Retina (tissue), 1 donor: ENCODE results near the gene SLC51A.
"Not testable (repeated sequence)": the region's sequence is repeated elsewhere in the genome, so short reads cannot be mapped to it uniquely, and the experiment has no call there.

Source experiments
- DNase-seq: peaks from one replicate; pipeline ENCODE4 v3.0.0-alpha.2; 2016

The SLC51A gene

GRCh38 chr3:196193736-196194541 is 22.4 kb upstream of the SLC51A start:
- DNase-seq = no peak

- no peak for DNase-seq
Measured at GRCh38 chr3:196194542-196194915, 21.8 kb upstream of the SLC51A start.

GRCh38 chr3:196195664-196196265 is 20.6 kb upstream of the SLC51A start:
- no peak for DNase-seq

GRCh38 chr3:196197524-196197923 is 18.8 kb upstream of the SLC51A start:
- no peak for DNase-seq

DNA sequence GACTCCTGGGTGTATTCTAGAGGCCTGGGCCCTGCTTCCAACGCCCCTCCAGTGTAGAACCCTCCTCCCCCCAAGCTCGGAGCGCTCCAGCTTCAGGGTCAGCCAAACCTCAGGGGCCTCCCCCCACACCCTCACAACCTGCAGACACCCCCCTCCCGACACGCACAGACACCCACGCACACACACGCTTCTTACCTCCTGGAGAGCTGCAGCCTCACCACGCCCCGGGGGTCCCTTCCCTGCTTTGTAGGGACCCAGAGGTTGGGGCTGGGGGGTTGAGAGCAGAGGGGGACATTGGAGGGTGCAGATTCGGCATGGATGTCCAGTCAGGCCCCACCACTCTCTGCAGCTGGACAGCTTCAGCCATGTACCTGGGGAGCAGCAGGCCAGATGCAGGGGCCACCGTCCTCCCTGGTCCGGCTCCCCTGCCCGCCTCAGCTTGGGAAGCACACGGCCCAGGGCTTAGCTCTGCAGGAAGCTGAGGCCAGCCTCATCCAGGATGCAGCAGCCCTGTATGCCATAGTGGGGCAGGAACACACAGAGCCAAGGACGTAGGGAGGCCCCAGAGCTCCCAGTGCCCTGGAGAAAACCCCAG is 18.2 kb upstream of the SLC51A start:
- DNase-seq = no peak

DNA sequence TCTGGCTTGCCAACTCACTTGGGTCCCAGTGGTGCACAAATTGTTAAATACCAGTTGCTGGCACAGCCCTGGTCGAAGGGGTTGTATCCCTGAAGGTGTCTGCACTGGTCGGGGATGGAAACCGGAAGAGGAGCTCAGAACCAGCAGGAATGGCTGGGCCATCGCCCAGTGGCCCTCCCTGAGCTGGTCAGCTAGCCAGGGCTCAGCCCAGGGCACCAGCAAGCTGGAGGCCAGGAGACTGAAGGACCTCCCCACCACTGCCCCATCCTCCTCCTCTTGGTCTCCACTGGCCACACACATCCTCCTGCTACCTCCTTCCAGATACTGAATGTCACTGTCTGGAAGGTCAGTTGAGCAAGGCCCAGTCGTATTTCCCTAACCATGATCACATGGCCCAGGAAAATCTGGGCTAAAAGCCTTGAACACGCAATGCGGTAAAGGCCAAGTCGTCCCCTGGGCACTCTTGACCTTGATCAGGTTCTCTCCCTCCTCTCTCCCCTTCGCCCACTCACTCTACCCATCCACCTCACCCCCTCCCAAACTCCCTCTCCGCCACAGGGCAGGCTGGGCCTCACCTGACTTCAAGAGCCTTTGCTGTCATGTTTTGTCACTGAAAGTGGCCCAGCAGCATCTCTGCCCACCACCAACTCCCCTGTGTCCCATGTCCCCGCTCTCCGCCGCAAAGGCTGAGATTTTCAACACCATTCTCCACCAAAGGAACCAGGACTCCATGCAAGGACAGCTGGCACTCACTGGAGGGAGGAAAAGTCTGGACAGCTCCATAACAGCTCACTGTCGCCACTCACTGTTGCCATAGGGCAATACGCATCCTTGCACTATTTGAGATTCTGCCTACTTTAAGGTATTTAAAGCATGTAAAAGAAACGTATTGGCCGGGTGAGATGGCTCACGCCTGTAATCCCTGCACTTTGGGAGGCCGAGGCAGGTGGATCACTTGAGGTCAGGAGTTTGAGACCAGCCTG is 17.3 kb upstream of the SLC51A start:
- DNase-seq = peak; percentile 40

GRCh38 chr3:196202516-196202970 is 13.8 kb upstream of the SLC51A start:
- DNase-seq = peak; percentile 48

DNA sequence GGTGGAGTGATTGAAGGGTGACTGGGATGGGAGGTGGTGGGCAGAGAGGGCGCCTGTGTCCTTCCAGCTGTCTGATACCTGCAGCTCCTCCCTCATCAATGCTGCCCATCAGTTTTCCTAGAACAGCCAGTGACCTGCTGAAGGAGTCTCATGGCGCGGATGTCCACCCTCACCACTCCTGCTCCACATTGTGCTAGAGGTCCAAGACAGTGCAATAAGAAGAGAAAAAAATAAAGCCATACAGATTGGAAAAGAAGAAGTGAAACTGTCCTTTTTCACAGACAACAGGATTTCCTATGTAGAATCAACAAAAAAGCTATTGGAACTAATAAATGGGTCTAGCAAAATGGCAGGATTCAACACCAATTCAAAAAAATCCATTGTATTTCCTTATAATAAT is 12.5 kb upstream of the SLC51A start:
- DNase-seq = no peak

DNA sequence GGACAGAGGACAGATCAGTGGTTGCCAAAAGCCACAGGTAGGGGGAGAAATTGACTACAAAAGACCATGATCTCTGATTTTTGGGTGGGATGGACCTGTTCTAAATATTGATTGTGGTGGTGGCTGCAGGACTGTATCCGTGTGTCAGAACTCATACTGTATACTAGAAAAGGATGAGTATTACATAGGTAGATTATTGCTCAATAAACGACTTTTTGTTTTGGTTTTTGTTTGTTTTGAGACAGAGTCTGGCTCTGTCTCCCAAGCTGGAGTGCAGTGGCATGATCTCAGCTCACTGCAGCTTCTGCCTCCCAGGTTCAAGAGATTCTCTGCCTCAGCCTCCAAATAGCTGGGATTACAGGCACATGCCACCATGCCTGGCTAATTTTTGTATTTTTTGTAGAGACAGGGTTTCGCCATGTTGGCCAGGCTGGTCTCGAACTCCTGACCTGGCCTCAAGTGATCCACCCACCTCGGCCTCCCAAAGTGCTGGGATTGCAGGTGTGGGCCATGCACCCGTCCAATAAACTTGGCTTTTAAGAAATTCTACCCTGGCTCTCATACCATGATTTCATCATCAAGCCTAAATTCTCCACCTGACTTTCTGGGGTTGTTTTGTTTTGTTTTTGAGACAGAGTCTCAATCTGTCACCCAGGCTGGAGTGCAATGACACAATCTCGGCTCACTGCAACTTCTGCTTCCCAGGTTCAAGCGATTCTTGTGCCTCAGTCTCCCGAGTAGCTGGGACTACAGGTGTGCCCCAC is 10.7 kb upstream of the SLC51A start:
- DNase-seq = not testable (repeated sequence)

DNA sequence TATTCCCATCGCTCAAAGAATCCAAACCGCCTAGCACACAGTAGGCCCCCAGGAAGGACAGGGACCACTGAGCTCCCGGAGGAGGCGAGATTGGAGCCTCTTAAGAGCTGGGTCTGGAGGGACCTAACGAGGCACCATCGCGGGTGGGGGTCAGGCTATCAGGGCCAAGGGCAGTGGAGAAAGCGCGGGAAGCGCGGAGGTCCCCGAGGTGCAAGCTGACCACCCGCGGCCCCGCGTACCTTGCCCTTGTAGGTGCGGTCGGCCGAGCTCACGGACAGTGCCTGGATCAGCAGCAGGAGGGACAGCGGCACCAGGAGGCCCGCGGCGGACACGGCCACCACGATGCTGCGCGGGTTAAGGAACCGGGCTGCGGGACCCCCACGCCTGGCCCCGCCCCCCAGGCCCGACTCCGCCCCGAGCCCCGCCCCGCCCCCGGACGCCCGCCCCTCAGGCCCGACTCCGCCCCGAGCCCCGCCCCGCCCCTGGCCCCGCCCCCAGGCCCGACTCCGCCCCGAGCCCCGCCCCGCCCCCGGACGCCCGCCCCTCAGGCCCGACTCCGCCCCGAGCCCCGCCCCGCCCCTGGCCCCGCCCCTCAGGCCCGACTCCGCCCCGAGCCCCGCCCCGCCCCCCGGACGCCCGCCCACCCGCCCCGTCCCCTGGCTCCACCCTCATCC is 9.0 kb upstream of the SLC51A start:
- peak; percentile 54 for DNase-seq

GRCh38 chr3:196207833-196208607 is 8.3 kb upstream of the SLC51A start:
- DNase-seq = peak; percentile 46

DNA sequence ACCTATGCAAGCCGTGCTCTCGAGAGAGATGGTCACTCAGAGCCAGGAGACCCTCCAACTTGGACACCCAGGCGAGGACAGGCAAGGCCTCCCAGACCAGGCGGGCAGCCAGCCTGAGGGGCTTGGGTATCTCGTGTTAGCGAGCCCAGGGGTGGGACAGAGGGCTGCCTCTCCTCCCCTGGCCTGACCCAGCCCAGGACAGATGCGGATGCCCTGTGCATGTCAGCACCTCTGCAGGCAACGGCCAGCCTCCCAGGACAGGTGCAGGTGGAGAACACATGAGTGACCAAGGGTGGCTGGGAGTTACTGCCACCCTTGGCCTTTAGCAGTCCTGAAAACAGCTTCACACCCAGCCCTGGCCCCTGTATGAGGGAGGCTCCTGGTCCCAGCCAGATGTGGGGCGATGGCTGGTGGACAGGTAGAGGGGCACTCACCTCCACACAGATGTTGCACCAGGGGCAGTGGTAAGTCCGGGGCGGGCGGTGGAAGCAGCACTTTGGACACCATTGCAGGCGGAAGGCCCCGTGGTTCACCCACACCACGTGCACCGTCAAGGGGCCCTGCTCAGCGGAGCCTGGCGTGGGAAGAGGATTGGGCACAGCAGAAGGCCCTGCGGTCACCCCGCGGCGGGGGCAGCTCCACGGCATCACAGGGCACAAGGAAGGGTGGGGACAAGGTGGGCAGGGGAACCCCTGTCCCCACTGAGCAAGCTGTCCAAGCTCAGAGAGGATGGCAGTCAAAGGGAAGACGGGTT is 7.2 kb upstream of the SLC51A start:
- no peak for DNase-seq

- not testable (repeated sequence) for DNase-seq
Measured at GRCh38 chr3:196209944-196210672, 6.2 kb upstream of the SLC51A start.

DNA sequence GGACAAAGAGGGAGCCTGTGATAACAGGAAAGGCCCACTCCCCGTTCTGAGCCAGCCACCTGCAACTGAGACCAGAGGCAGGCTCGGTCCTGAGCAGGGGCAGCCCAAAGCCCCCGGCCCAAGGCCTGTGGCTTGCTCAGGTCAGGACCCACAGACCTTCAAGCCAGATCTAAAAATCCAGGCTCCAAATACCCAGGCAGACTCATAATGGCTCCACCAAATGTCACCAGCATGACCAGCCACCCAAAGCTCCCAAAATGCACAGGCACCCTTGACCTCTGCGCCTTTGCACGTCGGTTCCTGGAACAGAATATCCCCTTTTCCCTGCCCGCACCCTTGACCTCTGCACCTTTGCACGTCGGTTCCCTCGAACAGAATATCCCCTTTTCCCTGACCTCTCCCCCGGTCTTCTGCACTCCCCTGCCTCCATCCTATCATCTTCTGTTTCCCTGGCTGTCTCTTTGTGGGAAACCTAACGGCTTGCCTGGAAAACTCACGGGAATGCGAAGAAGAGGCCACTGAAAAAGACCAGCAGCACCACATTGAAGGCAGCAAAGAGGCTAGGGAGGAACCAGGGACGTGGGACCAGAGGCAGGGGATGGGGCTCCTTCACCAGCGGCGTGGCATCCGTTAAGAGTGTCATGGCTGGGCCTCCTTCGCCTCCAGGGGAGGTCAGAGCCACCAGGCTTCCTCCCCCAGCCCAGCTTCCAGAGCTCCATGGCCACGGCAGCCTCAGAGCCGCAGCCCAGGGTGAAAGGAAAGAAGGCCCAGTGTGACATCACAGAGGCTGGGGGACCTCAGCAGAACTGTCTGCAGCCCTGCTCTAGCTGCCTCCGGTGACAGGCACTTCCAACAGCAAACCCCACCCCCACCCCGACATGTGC is 5.4 kb upstream of the SLC51A start, which contains the start of gene ZDHHC19:
Gene ZDHHC19, minus strand, starts transcription at position 728 of the 884 bp plus-strand sequence. Its CDS starts 85 bp downstream, at position 643.
- DNase-seq = no peak

DNA sequence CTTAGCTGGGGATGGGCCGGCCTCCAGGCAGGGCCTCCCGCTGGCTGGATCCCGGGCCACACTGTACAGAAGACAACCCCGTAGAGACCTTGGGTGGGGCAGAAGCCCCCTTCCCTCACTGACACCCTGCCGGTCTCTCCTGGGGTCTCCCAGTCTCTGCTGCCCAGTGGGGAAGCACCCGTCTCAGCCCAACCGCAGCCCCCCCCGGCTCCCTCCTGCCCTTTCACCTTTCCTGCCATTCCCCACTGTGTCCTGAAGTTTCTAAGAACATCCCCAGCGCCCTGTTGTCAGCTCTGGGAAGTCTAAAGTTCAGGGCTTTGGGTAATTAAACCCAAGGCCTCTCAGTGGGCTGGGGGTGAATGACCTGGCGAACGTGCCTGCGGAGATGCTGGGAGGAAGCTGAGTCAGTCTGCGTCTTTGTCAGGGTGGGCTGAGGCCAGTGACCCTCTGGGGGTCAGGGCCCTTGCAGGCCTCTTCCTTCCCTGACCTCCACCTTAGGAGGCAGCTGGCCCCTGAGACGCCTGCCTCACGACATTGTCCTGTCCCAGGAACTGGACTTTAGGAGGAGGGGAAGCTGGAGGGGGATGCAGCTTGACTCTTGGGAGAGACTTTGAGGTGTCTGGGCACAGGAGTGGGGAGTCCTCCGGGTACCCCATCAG is 1.4 kb upstream of the SLC51A start:
- no peak for DNase-seq

DNA sequence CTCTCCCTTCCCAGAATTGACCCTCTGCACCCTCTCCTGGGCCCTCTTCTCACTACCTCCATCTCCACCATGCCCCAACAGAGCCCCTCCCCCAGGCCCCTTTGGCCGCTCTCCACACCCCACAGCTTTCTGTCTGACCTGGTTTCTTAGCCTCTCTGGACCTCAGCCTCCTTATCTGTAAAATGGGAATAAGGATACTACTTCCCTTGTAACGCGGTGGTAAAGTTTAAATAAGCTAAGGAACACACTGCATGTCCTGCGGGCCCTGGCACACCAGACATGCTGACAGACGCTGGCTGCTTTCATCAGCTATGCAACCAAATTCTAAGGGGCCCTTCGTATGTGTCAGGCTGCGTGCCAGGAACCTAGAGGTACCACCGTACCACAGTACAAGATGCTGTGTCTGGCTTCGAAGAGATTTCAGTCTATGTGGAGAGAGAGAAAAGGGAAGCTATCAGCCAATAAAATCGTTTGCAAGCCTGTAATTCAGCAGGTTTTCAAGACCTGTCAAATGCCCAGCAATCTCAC is 777 bp upstream of the SLC51A start:
- DNase-seq = no peak

- DNase-seq = no peak
Measured at GRCh38 chr3:196216681-196217211, 412 bp downstream of the SLC51A start.
